Epithelial cell of prostate (primary cell): ENCODE results near the gene ADARB2.

ENCODE experiments used
- DNase-seq: peaks from one replicate; pipeline ENCODE4 v3.0.0-alpha.2; 2011; ENCODE audit warnings: low read depth, low spot score
- H3K27ac ChIP-seq: fragments of 450-650 bp; 2 replicates; pipeline ENCODE4 v1.5.1; 2017; ENCODE audit warnings: mild to moderate bottlenecking

Gene ADARB2

GRCh38 chr10:1324903-1325302 is 412.4 kb downstream of the ADARB2 start:
- no peak overlapping the region for H3K27ac ChIP-seq
- DNase-seq = no peak

- no peak for DNase-seq
- H3K27ac ChIP-seq = no peak overlapping the region
Measured at GRCh38 chr10:1323951-1324350, 413.4 kb downstream of the ADARB2 start.

- no peak overlapping the region for H3K27ac ChIP-seq
- DNase-seq = no peak
Measured at GRCh38 chr10:1320739-1321320, 416.5 kb downstream of the ADARB2 start.

GRCh38 chr10:1316809-1317143 is 420.5 kb downstream of the ADARB2 start:
- H3K27ac ChIP-seq = no peak overlapping the region
- no peak for DNase-seq

GRCh38 chr10:1316121-1316808 is 421.1 kb downstream of the ADARB2 start:
- no peak overlapping the region for H3K27ac ChIP-seq
- no peak for DNase-seq

GRCh38 chr10:1315178-1315577 is 422.1 kb downstream of the ADARB2 start:
- H3K27ac ChIP-seq = no peak overlapping the region
- no peak for DNase-seq

GRCh38 chr10:1311726-1312125 is 425.6 kb downstream of the ADARB2 start:
- DNase-seq = no peak
- H3K27ac ChIP-seq = no peak overlapping the region

- no peak overlapping the region for H3K27ac ChIP-seq
- no peak for DNase-seq
Measured at GRCh38 chr10:1310271-1310789, 427.0 kb downstream of the ADARB2 start.

GRCh38 chr10:1309617-1310270 is 427.6 kb downstream of the ADARB2 start:
- no peak for DNase-seq
- H3K27ac ChIP-seq = no peak overlapping the region

- no peak for DNase-seq
- H3K27ac ChIP-seq = no peak overlapping the region
Measured at GRCh38 chr10:1308962-1309616, 428.2 kb downstream of the ADARB2 start.

- no peak for DNase-seq
- no peak overlapping the region for H3K27ac ChIP-seq
Measured at GRCh38 chr10:1308173-1308961, 429.0 kb downstream of the ADARB2 start.

- no peak for DNase-seq
- no peak overlapping the region for H3K27ac ChIP-seq
Measured at GRCh38 chr10:1301143-1301542, 436.2 kb downstream of the ADARB2 start.

- H3K27ac ChIP-seq = no peak overlapping the region
- no peak for DNase-seq
Measured at GRCh38 chr10:1300218-1300617, 437.1 kb downstream of the ADARB2 start.

- no peak for DNase-seq
- no peak overlapping the region for H3K27ac ChIP-seq
Measured at GRCh38 chr10:1299041-1299726, 438.1 kb downstream of the ADARB2 start.

- DNase-seq = no peak
- no peak overlapping the region for H3K27ac ChIP-seq
Measured at GRCh38 chr10:1297566-1298301, 439.6 kb downstream of the ADARB2 start.

GRCh38 chr10:1295756-1296480 is 441.4 kb downstream of the ADARB2 start:
- no peak overlapping the region for H3K27ac ChIP-seq
- DNase-seq = no peak

GRCh38 chr10:1294748-1295147 is 442.6 kb downstream of the ADARB2 start:
- no peak for DNase-seq
- no peak overlapping the region for H3K27ac ChIP-seq

GRCh38 chr10:1293636-1294435 is 443.5 kb downstream of the ADARB2 start:
- DNase-seq = no peak
- H3K27ac ChIP-seq = no peak overlapping the region
